HG03342 (cell line): ENCODE results near the gene ANKLE1.

Experiments
- ATAC-seq: cut with Tn5 transposase; IDR thresholded peaks from one replicate; pipeline ENCODE4 v1.9.1; 2021; ENCODE audit warnings: mild to moderate bottlenecking, moderate library complexity; ENCODE audit not compliant: unreplicated experiment

ANKLE1 gene

GRCh38 chr19:17325133-17325532 lies 43.4 kb downstream of the ANKLE1 start:
- no peak for ATAC-seq

DNA sequence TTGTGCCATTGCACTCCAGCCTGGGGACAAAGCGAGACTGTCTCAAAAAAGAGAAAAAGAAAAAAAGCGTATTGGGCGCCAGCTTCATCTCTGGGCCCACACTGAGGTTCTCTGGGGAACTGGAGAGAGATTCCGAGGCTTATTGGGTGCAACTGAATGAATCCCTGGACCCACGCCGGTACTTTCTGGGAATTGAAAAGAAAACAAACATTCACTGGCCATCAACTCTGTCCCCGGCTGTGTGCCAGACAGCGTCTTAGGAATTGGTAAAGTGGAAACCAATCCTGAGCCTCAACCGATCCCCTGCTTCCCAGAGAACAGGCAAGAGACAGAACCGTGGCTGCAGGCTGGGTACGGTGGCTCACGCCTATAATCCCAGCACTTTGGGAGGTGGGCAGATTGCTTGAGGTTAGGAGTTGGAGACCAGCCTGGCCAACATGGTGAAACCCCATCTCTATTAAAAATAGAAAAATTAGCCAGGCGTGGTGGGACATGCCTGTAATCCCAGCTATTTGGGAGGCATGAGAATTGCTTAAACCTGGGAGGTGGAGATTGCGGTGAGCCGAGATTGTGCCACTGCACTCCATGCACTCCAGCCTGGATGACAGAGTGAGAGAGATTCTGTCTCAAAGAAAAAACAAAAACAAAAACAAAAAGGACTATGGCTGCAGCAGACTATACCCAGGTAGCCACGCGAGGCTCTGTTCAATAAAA lies 44.3 kb downstream of the ANKLE1 start:
- ATAC-seq: no peak

DNA sequence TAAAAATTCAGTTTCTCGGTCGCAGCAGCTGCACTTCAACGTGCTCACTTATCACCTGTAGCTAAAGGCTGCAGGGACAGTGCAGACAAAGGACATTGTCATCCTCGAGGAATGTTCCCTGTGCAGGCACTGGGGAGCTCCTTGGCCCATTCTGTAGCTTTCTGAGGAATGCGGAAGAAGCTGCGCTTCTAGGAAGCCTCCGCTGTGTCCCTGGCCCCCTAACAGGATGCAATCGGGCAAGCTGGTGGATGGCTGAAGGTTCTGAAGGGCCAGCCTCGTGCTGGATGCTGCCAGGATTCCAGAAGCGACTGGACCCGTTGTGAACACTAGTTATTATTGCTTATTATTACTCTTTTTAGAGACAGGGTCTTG lies 44.9 kb downstream of the ANKLE1 start:
- no peak for ATAC-seq

- ATAC-seq: no peak
Observed at GRCh38 chr19:17327068-17327653, 45.5 kb downstream of the ANKLE1 start.

GRCh38 chr19:17327654-17328516 lies 46.2 kb downstream of the ANKLE1 start:
- no peak for ATAC-seq

GRCh38 chr19:17328517-17329365 lies 47.0 kb downstream of the ANKLE1 start:
- no peak for ATAC-seq

DNA sequence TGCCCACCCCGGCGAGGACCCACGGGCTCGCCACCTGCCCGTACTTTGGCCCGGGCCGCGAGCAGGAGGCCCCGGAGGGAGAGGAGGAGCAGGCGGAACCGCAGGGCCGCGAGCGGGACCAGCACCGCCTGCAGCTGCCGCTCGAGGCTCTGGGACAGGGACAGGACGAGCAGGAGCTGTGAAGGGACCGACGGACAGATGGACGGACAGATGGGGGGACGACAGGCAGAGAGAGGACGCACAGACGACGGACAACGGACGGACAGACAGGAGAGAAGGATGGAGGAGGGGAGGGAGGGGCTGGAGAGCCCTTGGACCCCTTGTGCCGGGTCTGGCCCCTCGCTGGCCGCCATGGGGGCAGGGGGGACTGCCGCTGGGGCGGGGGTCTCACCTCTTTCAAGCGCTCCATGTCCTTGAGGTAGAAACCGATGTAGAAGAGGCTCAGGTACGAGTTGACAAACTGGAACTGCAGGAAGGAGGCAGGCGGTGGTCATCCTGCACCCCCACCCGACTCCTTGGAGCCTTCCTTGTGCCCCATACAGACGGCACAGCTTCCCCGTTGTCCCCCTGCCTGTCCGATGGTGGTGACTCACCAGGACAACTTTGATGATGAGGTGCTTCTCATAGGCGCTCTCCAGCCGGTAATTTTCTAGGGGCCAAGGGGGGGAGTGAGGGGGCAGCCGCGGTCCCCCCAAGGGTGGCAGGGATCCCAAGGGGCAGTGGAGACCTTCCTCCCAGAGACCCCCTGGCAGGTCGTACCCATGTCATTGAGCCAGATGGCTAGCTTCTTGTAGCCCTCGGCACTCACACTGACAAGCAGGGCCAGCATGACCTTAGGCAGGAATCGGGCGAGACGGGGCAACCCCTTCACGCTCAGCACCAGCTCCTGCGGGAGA lies 47.9 kb downstream of the ANKLE1 start:
- ATAC-seq: no peak

DNA sequence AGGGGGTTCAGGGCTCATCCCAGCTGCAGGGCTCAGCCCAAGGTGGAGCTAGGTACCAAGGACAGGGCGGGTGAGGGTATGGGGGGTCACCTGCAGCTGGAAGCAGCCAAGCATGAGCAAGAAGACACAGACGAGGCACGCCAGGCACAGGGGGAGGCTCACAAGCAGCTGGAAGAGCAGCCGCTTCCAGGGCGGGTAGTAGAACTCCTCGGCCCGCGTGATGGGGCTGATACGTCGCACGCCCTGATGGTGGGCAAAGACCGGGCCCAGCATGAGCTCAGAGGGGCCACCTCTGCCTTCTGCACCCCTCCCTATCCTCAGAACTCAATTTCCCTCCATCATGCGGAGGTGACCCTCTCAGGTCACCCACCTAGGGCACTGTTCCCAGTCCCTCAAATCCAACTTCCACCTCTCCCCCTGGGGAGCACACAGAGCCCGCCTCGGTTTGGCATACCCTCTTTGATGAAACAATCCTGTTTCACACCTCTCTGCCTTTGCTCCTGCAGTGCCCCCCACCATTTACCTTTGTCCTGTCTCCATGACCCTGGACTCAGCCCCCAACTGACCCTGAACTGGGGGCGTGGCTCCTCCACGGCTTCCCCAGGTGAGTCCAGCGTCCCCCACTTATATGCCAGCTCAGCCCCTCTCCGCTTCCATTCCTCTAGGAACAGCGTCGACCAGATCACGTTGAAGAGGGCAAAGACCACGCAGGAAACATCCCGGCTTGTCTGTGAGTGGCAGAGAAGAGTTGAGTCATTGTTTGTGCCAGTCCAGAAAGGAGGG lies 48.8 kb downstream of the ANKLE1 start:
- no peak for ATAC-seq

DNA sequence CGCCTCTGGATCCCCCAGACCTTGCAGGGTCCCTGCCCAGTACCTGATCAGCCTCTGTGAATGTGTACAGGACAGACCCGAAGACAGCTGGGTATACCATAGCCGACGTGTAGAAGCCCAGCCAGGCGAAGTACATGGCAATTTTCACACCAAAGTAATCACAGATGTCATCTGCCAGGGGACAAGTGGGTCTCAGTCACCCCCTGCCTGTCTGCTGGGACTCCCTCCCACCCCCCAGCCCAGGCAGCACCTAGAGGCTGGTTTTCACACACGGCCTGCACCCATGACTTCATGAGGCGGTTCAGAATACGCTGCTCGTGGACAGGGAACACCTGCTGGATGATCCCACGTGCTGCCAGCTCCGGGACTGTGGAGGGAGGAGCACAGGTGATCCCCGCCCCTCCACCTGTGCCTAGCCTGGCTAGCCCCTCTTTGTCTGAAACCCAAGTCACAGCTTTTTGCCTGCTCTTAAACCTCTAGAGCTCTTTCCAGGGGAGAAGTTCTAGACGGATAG lies 49.4 kb downstream of the ANKLE1 start:
- no peak for ATAC-seq

- no peak for ATAC-seq
Observed at GRCh38 chr19:17332360-17332676, 50.6 kb downstream of the ANKLE1 start.

GRCh38 chr19:17332677-17333581 lies 51.2 kb downstream of the ANKLE1 start:
- no peak for ATAC-seq

GRCh38 chr19:17333611-17334413 lies 52.1 kb downstream of the ANKLE1 start:
- ATAC-seq: no peak

- ATAC-seq: peak; percentile 40
Observed at GRCh38 chr19:17334414-17335409, 53.0 kb downstream of the ANKLE1 start, which contains the start of gene ANO8. ANO8 (minus strand) TSS chr19:17334855; CDS start chr19:17334670, 185 bp downstream.

DNA sequence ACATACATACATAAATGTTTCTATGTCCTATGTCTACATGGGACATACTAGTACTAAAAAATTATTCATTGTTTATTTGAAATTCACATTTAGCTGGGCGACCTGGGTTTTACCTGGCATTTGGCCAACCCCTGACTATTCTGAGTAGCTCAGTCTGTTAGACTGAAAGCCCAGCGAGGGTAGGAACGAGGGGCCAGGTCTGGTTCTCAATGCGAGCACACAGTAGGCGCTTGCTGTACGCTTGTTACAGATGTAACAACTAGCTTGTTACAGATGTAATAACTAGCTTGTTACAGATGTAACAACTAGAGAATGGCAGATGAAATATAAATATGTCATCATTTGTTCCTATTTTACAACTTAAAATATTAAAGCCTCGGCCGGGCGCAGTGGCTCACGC lies 53.9 kb downstream of the ANKLE1 start:
- ATAC-seq: no peak
